ENCODE data around the gene USP10. TPM values are rescaled to one million over a fixed set of nuclear protein-coding genes. Genes with fewer than 3 reads are reported as not detected.
A peak's percentile ranks its signal among the peaks of the same experiment; 100 is the strongest.

The USP10 gene
- polyA plus RNA-seq, 3 donors = 124 to 133 (median 132) TPM

DNA sequence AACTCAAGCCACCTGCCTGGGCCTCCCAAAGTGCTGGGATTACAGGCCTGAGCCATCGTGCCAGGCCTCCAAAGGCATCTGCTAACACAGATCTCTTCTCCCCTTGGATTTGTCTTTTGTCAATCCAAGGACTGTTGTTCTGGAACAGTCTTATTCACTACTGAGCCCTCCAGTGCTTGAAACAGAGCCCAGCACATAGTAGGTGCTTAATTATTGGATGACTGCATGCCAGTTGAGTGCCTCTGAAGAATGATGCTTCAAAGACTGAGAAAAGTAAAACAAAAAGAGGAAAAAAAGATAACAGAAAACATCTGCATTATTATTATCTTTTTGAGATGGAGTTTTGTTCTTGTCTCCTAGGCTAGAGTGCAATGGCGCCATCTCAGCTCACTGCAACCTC is 118.3 kb downstream of the USP10 start:
- no peak for DNase-seq (ENCODE audit: low read depth in 3 of 3, low spot score in 2 of 3)

DNA sequence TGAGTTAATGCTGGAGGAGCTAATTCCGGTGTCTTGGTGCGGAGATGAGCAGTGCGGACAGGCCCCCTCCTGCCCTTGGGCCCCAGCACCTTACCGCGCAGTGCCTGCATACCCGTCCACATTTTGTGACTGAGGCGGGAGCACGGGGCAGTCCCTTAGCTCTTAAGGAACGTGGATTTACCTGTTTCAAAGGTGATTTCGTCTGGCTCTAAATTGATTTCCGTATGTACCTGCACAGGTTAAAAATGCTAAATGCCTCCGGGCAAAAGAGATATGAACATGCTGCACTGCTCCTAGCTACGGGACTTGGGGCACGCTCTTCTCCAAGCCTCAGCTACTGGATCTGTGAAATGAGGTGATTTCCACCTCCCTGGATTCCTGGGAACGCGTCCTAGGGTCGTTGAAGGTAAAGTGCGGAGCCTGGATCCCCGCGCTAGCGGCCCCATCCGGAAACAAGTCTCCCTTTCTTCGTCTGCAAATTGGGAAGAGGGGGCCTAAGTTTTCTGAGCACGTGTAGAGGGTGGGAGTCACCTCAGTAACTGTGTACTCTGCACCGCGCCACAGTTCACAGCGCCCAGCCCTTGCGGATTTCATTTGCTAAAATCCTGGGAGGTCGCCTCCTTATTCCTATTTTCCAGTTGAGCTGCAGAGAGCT is 119.3 kb downstream of the USP10 start:
- DNase-seq (ENCODE audit: low read depth in 3 of 3, low spot score in 2 of 3) = no peak

DNA sequence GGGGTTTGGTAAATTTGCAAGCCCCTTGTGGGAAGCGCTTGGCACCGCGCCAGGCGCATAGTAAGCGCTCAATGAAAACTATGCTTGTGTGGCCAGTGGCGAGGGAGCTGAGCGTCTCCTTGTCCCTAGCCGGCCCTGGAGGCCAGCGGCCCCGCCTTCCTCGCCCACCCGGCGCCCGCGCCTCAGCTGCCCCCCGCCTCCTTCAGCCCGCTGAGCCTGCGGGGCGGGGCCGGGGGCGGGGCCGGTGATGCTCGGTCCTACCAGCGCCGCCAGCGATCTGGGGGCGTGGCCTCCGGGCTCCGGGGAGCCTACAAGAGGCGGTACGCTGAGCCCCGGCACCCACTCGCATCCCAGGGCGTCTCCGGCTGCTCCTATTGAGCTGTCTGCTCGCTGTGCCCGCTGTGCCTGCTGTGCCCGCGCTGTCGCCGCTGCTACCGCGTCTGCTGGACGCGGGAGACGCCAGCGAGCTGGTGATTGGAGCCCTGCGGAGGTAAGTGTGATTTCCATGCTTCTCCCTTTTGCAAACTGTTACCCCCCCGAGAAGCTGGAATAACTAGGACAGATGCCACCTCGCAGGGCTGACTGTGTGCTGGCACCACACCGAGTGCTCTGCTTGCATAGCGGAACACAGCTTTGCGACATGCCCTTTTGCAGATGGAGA is 120.0 kb downstream of the USP10 start, which contains the start of gene CRISPLD2:
CRISPLD2 (plus strand) TSS at position 342 of the 661 bp plus-strand sequence. CDS start 18,511 bp downstream, outside the sequence.
- peak in 2 of 3 donors; percentile 76 to 84 for DNase-seq (ENCODE audit: low read depth in 3 of 3, low spot score in 2 of 3)

DNA sequence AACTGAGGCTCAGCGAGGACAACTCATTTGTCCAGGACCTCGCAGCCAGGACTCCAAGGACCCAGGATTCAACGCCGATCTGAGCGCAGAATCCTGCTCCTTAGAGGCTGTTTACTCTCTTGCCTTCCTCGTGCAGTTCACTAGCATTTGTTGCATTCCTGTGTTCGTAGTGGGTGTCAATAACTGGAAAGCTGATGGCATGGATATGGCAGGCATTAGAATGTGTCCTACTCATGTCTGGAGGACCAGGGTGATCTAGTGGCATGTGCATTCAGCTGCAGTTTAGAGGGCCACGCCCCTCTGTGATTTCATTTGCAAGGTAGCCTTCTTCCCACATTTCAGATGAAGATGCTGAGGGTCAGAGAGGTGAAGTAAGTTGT is 120.5 kb downstream of the USP10 start:
- DNase-seq (ENCODE audit: low read depth in 3 of 3, low spot score in 2 of 3) = no peak

DNA sequence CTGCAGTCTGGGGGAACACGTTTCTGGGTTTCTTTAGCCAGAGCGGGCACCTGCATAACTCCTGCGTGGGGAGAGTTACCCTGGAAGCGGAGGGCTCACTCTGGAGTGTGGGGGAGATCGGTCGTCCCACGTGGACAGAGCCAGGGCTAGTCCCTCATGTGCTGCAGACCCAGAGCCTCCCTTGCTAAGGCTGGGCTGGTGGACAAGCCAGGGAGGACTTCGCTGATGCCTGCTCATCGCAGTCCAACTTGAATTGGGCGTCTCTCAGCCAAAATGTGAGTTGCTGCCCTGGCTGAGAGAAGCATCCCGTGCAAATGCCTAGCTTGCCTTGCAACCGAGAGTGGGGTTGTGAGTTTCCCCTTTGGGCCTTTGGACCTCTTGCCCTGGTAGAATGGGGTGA is 121.0 kb downstream of the USP10 start:
- no peak for DNase-seq (ENCODE audit: low read depth in 3 of 3, low spot score in 2 of 3)

DNA sequence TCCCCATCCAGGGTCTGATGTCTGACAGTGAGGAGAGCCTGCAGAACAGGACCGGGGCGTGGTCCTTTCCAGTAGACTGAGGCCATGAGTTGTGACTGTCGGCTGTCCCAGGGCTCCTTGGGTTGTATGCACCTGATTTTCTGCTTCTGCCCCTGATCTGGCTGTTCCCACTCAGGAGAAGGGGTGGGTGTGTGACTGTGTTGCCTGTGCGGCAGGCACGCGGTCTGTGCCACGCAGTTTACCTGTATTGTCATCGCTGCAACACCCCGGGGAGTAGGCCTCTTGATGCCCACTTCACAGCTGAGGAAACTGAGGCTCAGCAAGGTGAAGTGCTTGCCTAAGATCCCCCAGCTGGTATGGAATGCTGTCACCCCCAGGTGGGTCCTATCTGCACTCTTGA is 121.4 kb downstream of the USP10 start:
- no peak for DNase-seq (ENCODE audit: low read depth in 3 of 3, low spot score in 2 of 3)

DNA sequence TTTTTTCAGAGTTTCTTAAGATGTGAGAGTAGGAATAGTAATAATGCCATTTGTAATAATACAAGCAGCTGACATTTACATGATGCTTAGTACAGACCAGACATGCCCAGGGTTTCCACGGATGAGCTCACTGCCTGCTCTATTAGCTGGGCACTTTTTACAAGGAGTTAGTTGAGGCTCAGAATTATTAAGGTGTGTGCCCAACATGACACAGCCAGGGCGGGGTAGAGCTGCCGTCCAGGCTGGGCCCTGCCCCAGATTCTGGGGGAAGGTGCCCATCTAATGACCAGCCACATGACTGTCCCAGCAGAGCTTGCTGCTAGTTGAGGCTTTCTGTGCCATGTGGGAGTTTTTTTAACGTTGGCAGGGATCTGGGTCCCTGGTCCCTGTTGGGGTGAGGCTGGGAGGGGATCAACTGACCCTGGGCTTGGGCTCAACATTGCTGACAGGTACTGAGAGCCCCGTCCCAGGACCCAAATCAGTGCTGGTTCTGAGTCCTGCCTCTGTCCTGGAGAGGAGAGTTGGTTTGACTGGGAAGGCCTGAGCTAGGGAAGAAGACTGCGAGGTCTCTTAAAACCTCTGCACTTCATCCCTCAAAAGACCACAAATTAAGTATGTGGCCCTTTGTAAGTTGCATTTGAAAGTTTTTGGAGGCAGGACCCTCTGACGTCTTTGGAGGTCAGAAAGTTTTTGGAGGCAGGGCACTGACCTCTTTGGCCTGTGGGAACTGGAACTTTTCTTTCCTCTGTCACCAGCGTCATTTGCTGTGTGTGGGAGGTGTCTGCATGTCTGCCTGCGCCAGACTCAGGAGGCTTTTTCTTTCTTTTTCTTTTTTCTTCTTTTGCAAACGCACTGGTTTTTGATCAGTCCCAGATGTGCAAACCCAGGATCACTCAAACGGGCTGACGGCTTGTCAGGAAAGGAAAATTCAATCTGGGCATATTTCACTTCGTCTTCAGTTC is 122.2 kb downstream of the USP10 start:
- DNase-seq (ENCODE audit: low read depth in 3 of 3, low spot score in 2 of 3) = no peak

DNA sequence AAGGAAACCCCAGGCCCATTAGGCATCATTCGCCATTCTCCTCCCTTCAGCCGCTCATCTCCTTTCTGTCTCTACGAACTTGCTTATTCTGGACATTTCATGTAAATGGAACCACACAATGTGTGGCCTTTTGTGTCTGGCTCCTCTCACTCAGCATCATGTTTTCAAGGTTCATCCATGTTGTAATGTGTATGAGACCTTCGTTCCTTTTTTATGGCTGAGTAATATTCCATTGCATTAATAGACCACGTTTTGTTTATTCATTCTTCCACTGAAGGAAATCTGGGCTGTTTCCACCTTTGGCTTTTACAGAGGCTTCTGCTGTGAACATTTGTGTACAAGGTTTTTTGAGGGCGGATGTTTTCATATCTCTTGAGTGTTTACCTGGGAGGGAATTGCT is 123.2 kb downstream of the USP10 start:
- no peak for DNase-seq (ENCODE audit: low read depth in 3 of 3, low spot score in 2 of 3)

DNA sequence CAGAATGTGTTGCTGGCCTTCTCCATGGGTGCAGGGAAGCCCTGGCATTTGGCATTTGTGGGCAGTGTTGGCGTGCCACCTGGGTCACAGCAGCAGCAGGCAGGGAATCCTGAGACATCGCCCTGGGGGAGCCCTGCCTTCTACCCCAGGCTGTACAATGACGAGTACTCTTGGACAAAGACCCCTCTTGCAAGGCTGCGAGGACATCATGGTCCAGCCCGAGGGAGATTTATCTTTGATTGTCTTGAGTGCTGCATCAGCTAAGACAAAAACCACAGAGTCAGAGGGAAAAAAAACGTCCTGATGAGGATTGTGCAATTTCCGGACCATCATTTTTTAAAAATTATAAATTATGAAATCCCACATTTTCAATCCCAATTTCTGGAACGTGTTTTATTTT is 123.7 kb downstream of the USP10 start:
- DNase-seq (ENCODE audit: low read depth in 3 of 3, low spot score in 2 of 3) = no peak

DNA sequence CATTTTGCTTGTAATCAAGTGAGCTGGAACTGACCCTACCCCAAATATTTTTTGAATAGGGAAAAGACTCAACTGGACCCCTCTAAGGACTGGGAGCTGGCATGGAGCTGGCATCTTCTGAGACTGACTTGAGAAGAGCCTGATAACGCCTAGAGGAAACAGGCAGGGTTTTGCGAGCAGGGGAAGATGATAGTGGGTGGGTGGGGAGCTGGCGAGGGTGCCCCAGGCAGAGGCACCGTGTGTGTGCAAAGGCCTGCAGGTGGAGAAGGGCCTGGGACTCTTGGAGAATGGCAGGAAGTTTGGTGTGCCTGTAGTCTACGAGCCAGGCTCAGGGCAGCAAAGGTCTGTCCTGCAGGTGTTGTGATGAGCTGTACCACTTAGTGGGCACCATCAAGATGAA is 124.1 kb downstream of the USP10 start:
- no peak for DNase-seq (ENCODE audit: low read depth in 3 of 3, low spot score in 2 of 3)

DNA sequence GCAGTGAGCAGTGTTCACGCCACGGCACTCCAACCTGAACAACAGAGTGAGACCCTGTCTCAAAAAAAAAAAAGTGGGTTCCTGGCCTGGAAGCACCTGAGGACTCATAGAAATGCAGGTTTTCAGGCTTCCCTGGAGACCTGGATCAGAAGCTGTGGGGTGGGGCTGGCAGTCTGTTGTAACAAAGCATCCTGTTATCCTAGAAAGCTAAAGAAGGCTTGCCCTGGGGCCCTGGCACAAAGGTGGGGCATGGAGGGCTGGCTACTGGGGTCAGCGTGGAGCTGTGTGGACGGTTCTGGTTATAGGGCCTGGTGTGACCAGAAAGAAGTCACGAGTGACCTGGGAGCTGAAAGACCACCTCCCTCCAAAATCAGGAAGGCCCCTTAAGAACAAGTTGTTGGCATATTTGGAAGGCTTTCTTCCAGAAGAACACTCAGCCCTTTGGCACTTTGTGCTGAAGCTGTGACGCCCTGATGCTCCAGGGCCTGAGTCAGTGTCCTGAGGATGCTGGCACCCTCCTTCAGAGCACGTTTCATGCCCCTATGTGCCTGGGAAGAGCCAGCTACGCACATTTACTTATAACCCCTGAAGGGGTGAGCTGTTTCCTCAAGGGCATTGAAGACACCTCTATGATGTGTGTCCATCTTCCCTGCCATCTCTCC is 126.2 kb downstream of the USP10 start:
- DNase-seq (ENCODE audit: low read depth in 3 of 3, low spot score in 2 of 3) = no peak

DNA sequence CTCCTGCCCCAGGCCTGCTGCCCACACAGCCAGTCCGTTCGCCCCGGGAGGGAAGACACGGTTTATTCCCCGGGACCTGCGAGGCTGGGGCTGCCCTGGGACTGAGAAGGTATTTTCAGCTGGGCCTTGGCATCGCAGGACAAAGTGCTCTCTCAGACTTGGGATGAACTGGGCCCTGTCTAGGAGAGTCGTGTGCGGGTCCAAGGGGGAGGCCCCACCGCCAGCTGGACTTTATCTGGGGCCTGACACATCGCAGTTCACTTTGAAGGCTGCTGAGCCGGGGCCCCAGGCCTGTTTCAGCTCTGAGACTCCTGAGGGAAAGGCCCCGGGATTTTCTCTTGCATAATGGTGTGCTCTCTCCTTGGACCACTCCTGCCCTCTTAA is 126.8 kb downstream of the USP10 start:
- DNase-seq (ENCODE audit: low read depth in 3 of 3, low spot score in 2 of 3) = no peak

DNA sequence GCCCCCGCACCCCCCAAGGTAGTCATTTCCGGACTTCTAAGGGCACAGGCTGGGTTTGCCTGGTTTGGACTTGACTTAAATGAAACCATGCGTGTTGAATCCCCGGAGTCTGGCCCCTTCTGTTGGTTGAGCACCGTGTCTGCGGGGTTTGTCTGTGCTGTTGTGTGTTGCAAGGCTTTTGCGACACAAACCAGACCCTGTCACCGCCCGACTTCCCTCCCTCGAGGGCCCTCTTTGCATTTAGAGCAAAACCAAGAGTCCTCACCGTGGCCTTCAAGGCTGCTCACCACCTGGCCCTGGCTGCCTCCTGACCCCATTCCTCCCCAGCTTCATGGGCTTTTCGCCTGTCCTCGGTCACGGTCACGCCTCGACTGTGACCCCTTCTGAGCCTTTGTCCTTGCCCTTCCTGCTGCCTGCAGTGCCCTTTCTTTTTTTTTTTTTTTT is 127.4 kb downstream of the USP10 start:
- DNase-seq (ENCODE audit: low read depth in 3 of 3, low spot score in 2 of 3) = no peak

DNA sequence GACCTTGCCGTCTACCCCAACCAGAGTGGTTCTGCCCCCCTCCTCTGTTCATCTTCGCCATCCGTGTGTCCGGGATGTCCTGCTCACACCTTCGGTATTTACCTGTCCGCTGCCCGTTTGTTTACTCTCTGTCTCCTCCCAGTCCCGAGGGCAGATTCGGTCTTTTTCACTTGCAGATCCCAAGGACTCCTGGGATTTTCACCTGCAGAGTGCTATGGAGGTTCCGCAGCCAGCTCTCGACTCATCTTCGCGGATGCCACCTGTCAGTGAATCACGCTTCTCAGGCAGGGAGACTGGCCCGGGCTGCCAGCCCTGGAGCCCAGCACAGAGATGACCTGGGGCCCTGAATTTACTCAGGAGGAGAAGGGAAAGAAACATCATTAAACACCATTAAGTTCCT is 128.1 kb downstream of the USP10 start:
- no peak for DNase-seq (ENCODE audit: low read depth in 3 of 3, low spot score in 2 of 3)

DNA sequence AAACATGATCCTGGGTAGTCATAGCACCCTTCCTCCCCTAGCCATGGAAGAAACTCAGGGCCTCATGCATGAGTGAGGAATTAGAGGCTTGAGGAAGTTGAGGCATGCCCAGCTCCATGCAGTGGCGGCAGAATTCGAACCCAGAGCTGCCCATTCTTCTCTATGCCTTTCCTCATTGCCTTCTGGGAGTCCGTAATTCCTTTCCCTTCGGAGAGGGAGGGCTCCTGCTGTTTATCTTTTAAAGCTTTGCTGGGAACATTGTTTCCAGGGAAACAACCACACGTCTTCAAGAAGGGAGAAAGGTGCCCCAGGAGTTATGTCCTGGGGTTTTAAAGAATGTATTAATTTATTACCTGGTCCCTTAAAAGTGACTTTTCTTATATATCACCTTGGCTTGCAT is 128.5 kb downstream of the USP10 start:
- no peak for DNase-seq (ENCODE audit: low read depth in 3 of 3, low spot score in 2 of 3)

Other genes with a start within 250 kb of the USP10 start
- gene MEAK7, start 195.3 kb upstream of the USP10 start, polyA plus RNA-seq (ENCODE audit: insufficient read length in 3 of 3) = 10 to 100 TPM; 16.7 to 19.0 (median 17.4) TPM
- 100 to 1,000 TPM; 122 to 147 (median 137) TPM for gene COTL1, start 81.9 kb upstream of the USP10 start, polyA plus RNA-seq (ENCODE audit: insufficient read length in 3 of 3)
- gene KLHL36, start 51.5 kb upstream of the USP10 start, polyA plus RNA-seq (ENCODE audit: insufficient read length in 3 of 3) = 10 to 100 TPM; 24.0 to 26.9 (median 25.5) TPM
- 1 to 10 TPM; 6.1 to 7.6 (median 6.3) TPM for gene CRISPLD2, start 120.0 kb downstream of the USP10 start, polyA plus RNA-seq (ENCODE audit: insufficient read length in 3 of 3)